Trophoblast cell (in vitro differentiated cells and primary cell): Measurements from ENCODE around the gene OTULIN.
A peak's percentile ranks its signal among the peaks of the same experiment; 100 is the strongest.

ENCODE experiments used
- DNase-seq, 2 donors: peaks; one replicate each; pipeline ENCODE4 v3.0.0-alpha.2; 2016
- H2AFZ ChIP-seq: 2 replicates; pipeline ENCODE4 v1.6.1; 2013; ENCODE audit warnings: low read length, moderate library complexity, mild to moderate bottlenecking; ENCODE audit not compliant: insufficient read depth, poor library complexity
- H2AK5ac ChIP-seq: 2 replicates; pipeline ENCODE4 v1.6.1; 2013; ENCODE audit warnings: mild to moderate bottlenecking, low read length
- H2BK120ac ChIP-seq: 2 replicates; pipeline ENCODE4 v1.6.1; 2013; ENCODE audit warnings: low read length, mild to moderate bottlenecking, moderate library complexity; ENCODE audit not compliant: insufficient read depth, poor library complexity
- H2BK12ac ChIP-seq: 2 replicates; pipeline ENCODE4 v1.6.1; 2013; ENCODE audit warnings: mild to moderate bottlenecking, low read length, moderate library complexity
- H2BK5ac ChIP-seq: 2 replicates; pipeline ENCODE4 v1.6.1; 2013; ENCODE audit warnings: low read length, low read depth, moderate library complexity, mild to moderate bottlenecking; ENCODE audit not compliant: poor library complexity
- H3K14ac ChIP-seq: 2 replicates; pipeline ENCODE4 v1.6.1; 2013; ENCODE audit warnings: mild to moderate bottlenecking, low read length
- H3K18ac ChIP-seq: 2 replicates; pipeline ENCODE4 v1.6.1; 2013; ENCODE audit warnings: mild to moderate bottlenecking, low read length
- H3K23ac ChIP-seq: 2 replicates; pipeline ENCODE4 v1.6.1; 2013; ENCODE audit warnings: low read length
- H3K27ac ChIP-seq: 2 replicates; pipeline ENCODE4 v1.5.1; 2013; ENCODE audit warnings: low read depth, mild to moderate bottlenecking, inconsistent platforms, low read length, moderate library complexity
- H3K27me3 ChIP-seq: 2 replicates; pipeline ENCODE4 v1.6.1; 2013; ENCODE audit warnings: inconsistent platforms, mild to moderate bottlenecking, low read length, moderate library complexity; ENCODE audit not compliant: insufficient read depth
- H3K36me3 ChIP-seq, 2 experiments: 1 replicate in 1 of 2; 2 replicates in 1 of 2; pipeline ENCODE4 v1.6.1; 2013; ENCODE audit warnings: low read length in 2 of 2, mild to moderate bottlenecking in 2 of 2, moderate library complexity in 1 of 2; ENCODE audit not compliant: insufficient read depth in 2 of 2, control insufficient read depth in 1 of 2
- H3K4ac ChIP-seq: 2 replicates; pipeline ENCODE4 v1.6.1; 2013; ENCODE audit warnings: low read depth, mild to moderate bottlenecking, low read length, moderate library complexity
- H3K4me1 ChIP-seq, 2 experiments: 1 replicate in 1 of 2; 2 replicates in 1 of 2; pipeline ENCODE4 v1.6.1; 2013; ENCODE audit warnings: low read length in 2 of 2, mild to moderate bottlenecking in 2 of 2, moderate library complexity in 1 of 2; ENCODE audit not compliant: insufficient read depth in 2 of 2, control insufficient read depth in 1 of 2
- H3K4me2 ChIP-seq: 2 replicates; pipeline ENCODE4 v1.6.1; 2013; ENCODE audit warnings: inconsistent platforms, mild to moderate bottlenecking, low read length, moderate library complexity
- H3K4me3 ChIP-seq: 2 replicates; pipeline ENCODE4 v1.5.1; 2013; ENCODE audit warnings: mild to moderate bottlenecking, low read depth, low read length, inconsistent platforms
- H3K79me1 ChIP-seq: one replicate; pipeline ENCODE4 v1.6.1; 2013; ENCODE audit warnings: low read length
- H3K79me2 ChIP-seq: 2 replicates; pipeline ENCODE4 v1.6.1; 2013; ENCODE audit warnings: low read length, mild to moderate bottlenecking; ENCODE audit not compliant: control insufficient read depth, insufficient read depth, poor library complexity
- H3K9ac ChIP-seq: 2 replicates; pipeline ENCODE4 v1.6.1; 2013; ENCODE audit warnings: mild to moderate bottlenecking, low read length
- H3K9me3 ChIP-seq: 2 replicates; pipeline ENCODE4 v1.6.1; 2013; ENCODE audit warnings: low read depth, mild to moderate bottlenecking, control low read depth, inconsistent platforms, low read length; ENCODE audit not compliant: insufficient read depth
- H4K12ac ChIP-seq: 2 replicates; pipeline ENCODE4 v1.6.1; 2013; ENCODE audit warnings: low read depth, mild to moderate bottlenecking, low read length, moderate library complexity
- H4K8ac ChIP-seq: 2 replicates; pipeline ENCODE4 v1.6.1; 2013; ENCODE audit warnings: low read depth, mild to moderate bottlenecking, low read length, moderate library complexity
- H4K91ac ChIP-seq: one replicate; pipeline ENCODE4 v1.6.1; 2013; ENCODE audit warnings: low read depth, mild to moderate bottlenecking, low read length, moderate library complexity
- WGBS: extraction: QIAGEN DNeasy Blood & Tissue Kit; methylation state at CpG from one replicate; pipeline ENCODE4 v1.1.7; 2013; ENCODE audit warnings: missing lambda C conversion rate; ENCODE audit not compliant: insufficient read length, insufficient coverage; ENCODE audit errors: extremely low coverage; 5-methylcytosine and 5-hydroxymethylcytosine counted together

Gene OTULIN

GRCh38 chr5:14685757-14686156 is 21.2 kb downstream of the OTULIN start:
- no peaks in the 10 kb centered on the region for H3K79me1 ChIP-seq
- no peak overlapping the region for H3K18ac ChIP-seq
- no peak overlapping the region for H3K4ac ChIP-seq
- no peak overlapping the region for H2AK5ac ChIP-seq
- H3K79me2 ChIP-seq = no peaks in the 10 kb centered on the region
- H3K36me3 ChIP-seq = peaks cover 18 to 33% of the 10 kb centered on the region in 2 experiments
- no peak overlapping the region for H4K8ac ChIP-seq
- WGBS = no CpG with 5 or more reads among the region's 6 CpGs
- H3K9me3 ChIP-seq = no peaks in the 10 kb centered on the region
- peak; percentile 19 to 71 for DNase-seq
- no peak overlapping the region for H2BK5ac ChIP-seq
- H3K4me1 ChIP-seq = no peaks in the 10 kb centered on the region
- no peaks in the 10 kb centered on the region for H3K27me3 ChIP-seq
- no peak overlapping the region for H4K91ac ChIP-seq
- no peak overlapping the region for H3K9ac ChIP-seq
- H3K14ac ChIP-seq = no peak overlapping the region
- no peak overlapping the region for H2AFZ ChIP-seq
- no peak overlapping the region for H2BK12ac ChIP-seq
- no peak overlapping the region for H3K27ac ChIP-seq
- no peak overlapping the region for H3K23ac ChIP-seq
- no peak overlapping the region for H2BK120ac ChIP-seq
- H3K4me3 ChIP-seq = no peak overlapping the region
- H3K4me2 ChIP-seq = no peak overlapping the region
- no peak overlapping the region for H4K12ac ChIP-seq

- H3K36me3 ChIP-seq = peaks cover 14 to 33% of the 10 kb centered on the region in 2 experiments
- H3K23ac ChIP-seq = no peak overlapping the region
- no peaks in the 10 kb centered on the region for H3K4me1 ChIP-seq
- H3K79me1 ChIP-seq = no peaks in the 10 kb centered on the region
- no peak overlapping the region for H3K14ac ChIP-seq
- H3K18ac ChIP-seq = no peak overlapping the region
- no peak overlapping the region for H4K12ac ChIP-seq
- H3K79me2 ChIP-seq = no peaks in the 10 kb centered on the region
- no peak overlapping the region for H3K27ac ChIP-seq
- H3K27me3 ChIP-seq = no peaks in the 10 kb centered on the region
- H3K4ac ChIP-seq = no peak overlapping the region
- H3K9me3 ChIP-seq = no peaks in the 10 kb centered on the region
- no peak overlapping the region for H2BK120ac ChIP-seq
- no peak overlapping the region for H2BK5ac ChIP-seq
- H3K4me3 ChIP-seq = no peak overlapping the region
- no peak overlapping the region for H2BK12ac ChIP-seq
- H4K8ac ChIP-seq = no peak overlapping the region
- no peak overlapping the region for H2AK5ac ChIP-seq
- no peak overlapping the region for H4K91ac ChIP-seq
- DNase-seq = no peak
- H2AFZ ChIP-seq = no peak overlapping the region
- H3K4me2 ChIP-seq = no peak overlapping the region
- no peak overlapping the region for H3K9ac ChIP-seq
Measured at GRCh38 chr5:14686517-14686916, 22.0 kb downstream of the OTULIN start.

- Histone ChIP-seq H3K27me3 (no peaks in the 10 kb centered on the region), H3K9me3 (no peaks in the 10 kb centered on the region), H2AK5ac (no peak overlapping the region), H3K23ac (no peak overlapping the region), H3K79me2 (no peaks in the 10 kb centered on the region), H4K91ac (no peak overlapping the region), H3K18ac (no peak overlapping the region), H4K12ac (no peak overlapping the region), H3K36me3 (peaks cover 13 to 29% of the 10 kb centered on the region in 2 experiments), H2BK5ac (no peak overlapping the region), H4K8ac (no peak overlapping the region), H3K9ac (no peak overlapping the region), H2AFZ (no peak overlapping the region), H2BK12ac (no peak overlapping the region), H3K79me1 (no peaks in the 10 kb centered on the region), H3K4me3 (no peak overlapping the region), H3K27ac (no peak overlapping the region), H3K4me1 (no peaks in the 10 kb centered on the region), H3K14ac (no peak overlapping the region), H2BK120ac (no peak overlapping the region), H3K4me2 (no peak overlapping the region), H3K4ac (no peak overlapping the region)
- DNase-seq = peak; percentile 63 to 77
- no CpG with 5 or more reads among the region's 4 CpGs for WGBS
Measured at GRCh38 chr5:14687023-14687665, 22.6 kb downstream of the OTULIN start.

- no peaks in the 10 kb centered on the region for H3K4me1 ChIP-seq
- H2AK5ac ChIP-seq = no peak overlapping the region
- no peaks in the 10 kb centered on the region for H3K27me3 ChIP-seq
- H3K9ac ChIP-seq = no peak overlapping the region
- no peak for DNase-seq
- no peak overlapping the region for H3K23ac ChIP-seq
- no peak overlapping the region for H2BK12ac ChIP-seq
- no peak overlapping the region for H2AFZ ChIP-seq
- no peak overlapping the region for H4K91ac ChIP-seq
- H3K36me3 ChIP-seq = peaks cover 23 to 32% of the 10 kb centered on the region in 2 experiments
- H3K18ac ChIP-seq = no peak overlapping the region
- H3K4ac ChIP-seq = no peak overlapping the region
- no peaks in the 10 kb centered on the region for H3K79me2 ChIP-seq
- peaks cover 2% of the 10 kb centered on the region for H3K9me3 ChIP-seq
- H3K14ac ChIP-seq = no peak overlapping the region
- no peak overlapping the region for H3K27ac ChIP-seq
- no peaks in the 10 kb centered on the region for H3K79me1 ChIP-seq
- no peak overlapping the region for H4K8ac ChIP-seq
- H3K4me3 ChIP-seq = no peak overlapping the region
- no peak overlapping the region for H2BK5ac ChIP-seq
- H4K12ac ChIP-seq = no peak overlapping the region
- WGBS = no CpG with 5 or more reads among the region's 5 CpGs
- H3K4me2 ChIP-seq = no peak overlapping the region
- H2BK120ac ChIP-seq = no peak overlapping the region
Measured at GRCh38 chr5:14693070-14693469, 28.6 kb downstream of the OTULIN start.
